ES-I3 (cell line): ENCODE measurements around the gene METAP2.
"Not testable (repeated sequence)": the region's sequence is repeated elsewhere in the genome, so short reads cannot be mapped to it uniquely, and the experiment has no call there.

ENCODE experiments used
- H3K36me3 ChIP-seq: 2 replicates; pipeline ENCODE4 v1.6.1; 2013; ENCODE audit warnings: mild to moderate bottlenecking, low read length, control low read depth, moderate library complexity; ENCODE audit not compliant: insufficient read depth
- H3K4me1 ChIP-seq: 2 replicates; pipeline ENCODE4 v1.6.1; 2013; ENCODE audit warnings: mild to moderate bottlenecking, control low read depth, low read length; ENCODE audit not compliant: insufficient read depth
- H3K9ac ChIP-seq: 2 replicates; pipeline ENCODE4 v1.6.1; 2013; ENCODE audit warnings: low read depth, mild to moderate bottlenecking, low read length, moderate library complexity
- H3K9me3 ChIP-seq: 2 replicates; pipeline ENCODE4 v1.6.1; 2013; ENCODE audit warnings: mild to moderate bottlenecking, low read length, moderate library complexity; ENCODE audit not compliant: control insufficient read depth, insufficient read depth

Gene METAP2

DNA sequence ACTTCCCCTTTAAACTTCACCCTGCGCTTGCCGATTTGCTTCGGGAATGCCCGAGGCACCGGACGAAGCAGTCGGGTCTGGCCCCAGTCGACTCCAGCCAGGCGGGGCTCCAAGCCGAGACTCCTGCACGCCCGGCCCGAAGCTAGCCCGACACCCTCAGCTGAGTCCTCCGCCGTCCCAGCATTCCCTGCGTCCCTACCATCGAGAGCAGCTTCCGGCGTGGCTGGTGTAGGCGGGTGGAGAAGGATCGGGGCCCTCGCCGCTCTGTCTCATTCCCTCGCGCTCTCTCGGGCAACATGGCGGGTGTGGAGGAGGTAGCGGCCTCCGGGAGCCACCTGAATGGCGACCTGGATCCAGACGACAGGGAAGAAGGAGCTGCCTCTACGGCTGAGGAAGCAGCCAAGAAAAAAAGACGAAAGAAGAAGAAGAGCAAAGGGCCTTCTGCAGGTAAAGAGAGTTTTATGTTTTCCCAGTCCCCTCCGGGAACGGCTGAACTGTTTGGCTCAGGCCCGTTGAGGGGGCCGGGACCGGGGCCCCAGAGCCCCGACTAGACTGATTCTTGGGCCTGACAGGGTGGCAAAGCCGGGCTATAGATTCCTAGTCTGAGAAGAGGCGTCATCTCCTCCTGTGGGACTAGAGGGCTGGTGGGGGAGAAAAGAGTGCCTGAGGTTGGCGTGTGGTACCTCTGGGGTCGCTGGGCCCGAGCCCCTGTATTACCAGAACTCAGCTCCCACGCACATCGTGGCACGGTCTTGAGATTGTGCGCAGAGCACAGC is at the start of gene METAP2:
TSS of gene METAP2 (plus strand) at position 269 of the 776 bp plus-strand sequence. CDS start at position 297, 28 bp downstream.
- Histone ChIP-seq H3K9ac (peak within 1 kb of the TSS; percentile 99), H3K36me3 (peaks cover under 1% of the 10 kb centered on the region; the same call in 1 of the 2 replicates), H3K4me1 (no peaks in the 10 kb centered on the region), H3K9me3 (no peaks in the 10 kb centered on the region)

DNA sequence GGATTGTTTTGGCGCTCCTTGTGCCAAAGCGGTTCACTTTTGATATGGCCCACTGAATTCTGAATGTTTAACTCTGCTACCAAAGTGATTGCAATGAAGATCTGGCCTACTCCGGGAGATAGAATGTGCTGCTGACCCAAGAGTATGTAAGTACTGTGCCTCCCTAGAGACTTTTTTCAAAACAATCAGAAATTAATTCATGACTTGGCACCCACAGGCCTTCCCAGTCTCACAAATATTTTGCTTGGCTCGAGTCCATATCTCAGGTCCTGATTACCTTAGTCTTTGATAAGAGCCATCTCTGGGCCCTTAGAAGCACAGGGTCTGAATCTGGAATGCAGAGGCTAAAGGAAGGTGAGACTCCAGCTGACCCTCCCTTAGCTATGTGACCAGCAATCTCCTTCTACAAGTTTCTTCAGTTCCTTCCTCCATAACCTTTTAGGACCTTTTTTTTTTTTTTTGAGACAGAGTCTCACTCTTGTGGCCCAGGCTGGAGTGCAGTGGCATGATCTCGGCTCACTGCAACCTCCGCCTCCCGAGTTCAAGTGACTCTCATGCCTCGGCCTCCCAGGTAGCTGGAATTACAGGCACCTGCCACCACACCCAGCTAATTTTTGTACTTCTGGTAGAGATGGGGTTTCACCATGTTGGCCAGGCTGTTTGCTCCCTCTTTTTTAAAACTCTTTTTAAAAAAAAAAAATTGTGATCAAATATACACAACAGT is 49.5 kb upstream of the METAP2 start:
- Histone ChIP-seq H3K9ac (no peak overlapping the region), H3K4me1 (peaks cover 6% of the 10 kb centered on the region; the same call in 1 of the 2 replicates), H3K36me3 (no peaks in the 10 kb centered on the region), H3K9me3 (no peaks in the 10 kb centered on the region; the same call in 1 of the 2 replicates)

DNA sequence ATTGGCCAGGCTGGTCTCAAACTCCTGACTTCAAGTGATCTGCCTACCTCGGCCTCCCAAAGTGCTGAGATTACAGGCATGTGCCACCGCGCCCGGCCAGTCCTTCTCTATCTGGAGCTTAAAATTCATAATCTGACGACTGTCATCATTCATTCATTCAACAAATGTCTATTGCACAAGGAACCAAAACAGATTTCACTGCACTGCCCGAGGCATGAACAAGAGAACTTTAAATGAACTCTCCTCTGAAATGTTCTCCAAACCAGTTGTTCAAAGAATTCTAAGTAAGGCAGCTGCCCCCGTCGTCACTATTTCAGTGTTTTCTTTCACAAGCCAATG is 44.8 kb upstream of the METAP2 start:
- H3K9ac ChIP-seq, result no peak overlapping the region
- no peaks in the 10 kb centered on the region; the same call in 1 of the 2 replicates for H3K9me3 ChIP-seq
- H3K4me1 ChIP-seq, result peaks cover 6% of the 10 kb centered on the region; the same call in 1 of the 2 replicates
- H3K36me3 ChIP-seq, result no peaks in the 10 kb centered on the region

- Histone ChIP-seq H3K9ac (no peak overlapping the region), H3K9me3 (no peaks in the 10 kb centered on the region), H3K4me1 (peaks cover 6% of the 10 kb centered on the region; the same call in 1 of the 2 replicates), H3K36me3 (no peaks in the 10 kb centered on the region)
These were observed 42.8 kb upstream of the METAP2 start for GRCh38 chr12:95431120-95431519.

- no peaks in the 10 kb centered on the region for H3K4me1 ChIP-seq
These were observed 38.6 kb upstream of the METAP2 start for GRCh38 chr12:95435355-95435754.

DNA sequence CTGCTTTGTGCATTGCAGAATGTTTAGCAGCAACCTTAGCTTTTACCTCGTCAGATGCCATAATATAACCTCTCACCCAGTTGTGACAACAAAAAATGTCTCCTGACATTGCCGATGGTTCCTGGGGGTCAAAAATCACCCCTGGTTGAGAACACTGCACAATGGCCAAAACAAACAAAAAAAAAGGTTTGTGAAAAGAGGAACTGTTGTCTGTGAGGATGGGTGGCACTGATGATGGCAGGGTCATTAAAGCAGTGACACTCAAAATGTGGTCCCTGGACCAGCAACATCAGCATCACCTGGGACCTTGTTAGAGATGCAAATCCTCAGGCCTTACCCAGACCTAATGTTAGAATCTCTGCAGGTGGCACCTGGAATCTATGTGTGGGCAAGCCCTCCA is 36.4 kb upstream of the METAP2 start:
- Histone ChIP-seq H3K9ac (no peak overlapping the region), H3K9me3 (no peaks in the 10 kb centered on the region), H3K4me1 (no peaks in the 10 kb centered on the region), H3K36me3 (no peaks in the 10 kb centered on the region)

More at GRCh38 chr12:95435355-95435754, 38.6 kb upstream of the METAP2 start:
- no peaks in the 10 kb centered on the region for H3K36me3 ChIP-seq
- H3K9ac ChIP-seq, result no peak overlapping the region
- no peaks in the 10 kb centered on the region for H3K9me3 ChIP-seq

DNA sequence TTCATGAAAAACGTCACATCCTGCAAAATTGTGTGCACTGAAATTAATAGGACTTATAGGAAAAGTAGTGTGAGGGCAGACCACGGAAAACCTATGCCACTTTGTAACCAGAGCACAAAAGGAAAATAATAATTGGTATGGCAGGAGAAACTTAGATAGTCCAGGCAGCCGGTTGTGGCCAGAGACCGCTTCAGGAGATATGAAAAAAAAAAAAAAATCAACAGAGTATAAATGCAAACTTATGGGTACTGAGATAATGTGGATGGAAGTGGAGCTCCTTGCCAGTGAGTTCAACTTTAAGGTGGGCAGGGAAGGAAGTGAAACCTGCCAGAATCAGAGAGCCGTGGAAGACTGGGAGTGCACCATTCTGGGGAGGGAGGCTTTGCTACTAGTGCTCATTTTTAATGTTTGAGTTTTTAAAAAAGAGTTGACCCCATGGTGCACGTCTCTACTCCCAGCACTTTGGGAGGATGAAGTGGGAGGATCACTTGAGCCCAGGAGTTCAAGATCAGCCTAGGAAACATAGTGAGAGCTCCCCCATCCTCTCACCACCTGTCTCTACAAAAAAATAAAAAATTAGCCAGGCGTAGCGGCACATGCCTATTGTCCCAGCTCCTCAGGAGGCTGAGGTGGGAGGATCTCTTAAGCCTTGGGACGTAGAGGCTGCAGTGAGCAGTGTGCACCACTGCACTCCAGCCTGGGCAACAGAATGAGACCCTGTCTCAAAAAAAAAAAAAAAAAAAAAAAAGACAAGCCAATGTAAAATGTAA is 34.3 kb upstream of the METAP2 start:
- no peak overlapping the region for H3K9ac ChIP-seq
- H3K4me1 ChIP-seq, result peaks cover 12% of the 10 kb centered on the region; the same call in 1 of the 2 replicates
- no peaks in the 10 kb centered on the region for H3K36me3 ChIP-seq
- H3K9me3 ChIP-seq, result no peaks in the 10 kb centered on the region

GRCh38 chr12:95440401-95440800 is 33.6 kb upstream of the METAP2 start:
- Histone ChIP-seq H3K4me1 (peaks cover 12% of the 10 kb centered on the region; the same call in 1 of the 2 replicates), H3K36me3 (no peaks in the 10 kb centered on the region), H3K9me3 (no peaks in the 10 kb centered on the region), H3K9ac (no peak overlapping the region)

DNA sequence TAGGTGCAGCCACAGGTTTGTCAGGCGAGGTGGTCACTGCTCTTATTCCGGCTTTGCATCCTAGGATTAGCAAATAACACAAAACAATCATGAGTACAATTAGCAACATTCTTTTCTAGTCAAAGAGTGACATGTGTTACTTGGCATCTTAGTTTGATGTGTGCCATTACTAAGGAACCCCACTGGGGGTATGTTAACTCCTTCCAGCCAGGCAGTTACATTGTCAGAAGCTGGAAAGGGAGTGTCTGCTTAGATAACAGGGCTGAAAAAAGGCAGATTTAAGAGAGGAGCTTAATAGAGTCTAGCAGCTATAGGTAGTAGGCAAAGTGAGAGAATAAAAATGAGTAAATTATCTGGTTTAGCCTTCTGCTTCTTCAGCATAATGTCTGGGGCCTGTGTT is 30.5 kb upstream of the METAP2 start:
- H3K9ac ChIP-seq, result no peak overlapping the region
- H3K9me3 ChIP-seq, result no peaks in the 10 kb centered on the region
- H3K4me1 ChIP-seq, result peaks cover 12% of the 10 kb centered on the region; the same call in 1 of the 2 replicates
- no peaks in the 10 kb centered on the region for H3K36me3 ChIP-seq

DNA sequence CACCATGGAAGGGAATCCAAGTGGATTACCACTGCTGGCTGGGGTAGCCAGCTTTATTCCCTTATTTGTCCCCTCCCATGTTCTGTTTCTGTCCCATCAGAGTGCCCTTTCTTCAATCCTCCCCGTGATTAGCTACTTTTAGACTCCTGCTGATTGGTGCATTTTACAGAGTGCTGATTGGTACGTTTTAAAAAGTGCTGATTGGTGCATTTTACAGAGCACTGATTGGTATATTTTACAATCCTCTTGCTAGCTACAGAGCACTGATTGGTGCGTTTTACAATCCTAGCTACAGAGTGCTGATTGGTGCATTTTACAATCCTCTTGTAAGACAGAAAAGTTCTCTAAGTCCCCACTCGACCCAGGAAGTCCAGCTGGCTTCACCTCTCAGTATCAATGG is 28.9 kb upstream of the METAP2 start:
- H3K36me3 ChIP-seq, H3K9ac ChIP-seq, H3K9me3 ChIP-seq: not testable (repeated sequence)
- H3K4me1 ChIP-seq, result peaks cover 12% of the 10 kb centered on the region; the same call in 1 of the 2 replicates

GRCh38 chr12:95445884-95446505 is 28.0 kb upstream of the METAP2 start:
- peaks cover 12% of the 10 kb centered on the region; the same call in 1 of the 2 replicates for H3K4me1 ChIP-seq
- peak overlapping the region; percentile 48; the same call in 1 of the 2 replicates for H3K9ac ChIP-seq
- no peaks in the 10 kb centered on the region for H3K36me3 ChIP-seq
- H3K9me3 ChIP-seq, result no peaks in the 10 kb centered on the region

DNA sequence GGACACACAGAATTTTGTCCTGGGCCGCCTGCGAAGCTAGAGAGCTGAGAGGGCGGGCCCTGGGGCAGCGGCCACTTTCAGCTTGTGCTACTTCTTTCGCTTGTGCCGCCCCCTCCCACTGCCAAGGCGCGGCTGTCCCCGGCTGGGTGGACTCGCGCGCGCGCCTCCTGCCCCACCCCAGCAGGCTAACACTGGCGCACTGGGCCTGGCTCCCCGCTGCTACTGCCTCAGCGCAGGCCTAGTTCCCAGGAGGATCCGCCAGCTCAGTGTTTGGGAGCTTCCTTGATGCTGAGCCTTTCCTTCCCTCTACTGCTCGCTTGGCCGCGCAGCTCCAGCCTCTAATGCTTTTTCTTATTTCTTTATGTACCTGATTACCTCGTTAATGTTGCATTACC is 27.4 kb upstream of the METAP2 start:
- H3K36me3 ChIP-seq, result no peaks in the 10 kb centered on the region
- no peaks in the 10 kb centered on the region for H3K9me3 ChIP-seq
- peak overlapping the region; percentile 48 for H3K9ac ChIP-seq
- peaks cover 12% of the 10 kb centered on the region; the same call in 1 of the 2 replicates for H3K4me1 ChIP-seq

- not testable (repeated sequence) for H3K4me1 ChIP-seq
These were observed 24.3 kb upstream of the METAP2 start for GRCh38 chr12:95449656-95450055.

GRCh38 chr12:95452501-95452900 is 21.5 kb upstream of the METAP2 start:
- H3K9me3 ChIP-seq, H3K4me1 ChIP-seq, H3K36me3 ChIP-seq, H3K9ac ChIP-seq: not testable (repeated sequence)

More at GRCh38 chr12:95449656-95450055, 24.3 kb upstream of the METAP2 start:
- H3K36me3 ChIP-seq, H3K9me3 ChIP-seq, H3K9ac ChIP-seq: not testable (repeated sequence)
